SJSA1 (cell line): ENCODE results near the gene KCNC3. TPM values are rescaled to one million over a fixed set of nuclear protein-coding genes. Genes with fewer than 3 reads are reported as not detected.

Experiments used
- DNase-seq, 2 experiments: peaks; one replicate each; pipeline ENCODE4 v3.0.0-alpha.2; 2015 to 2020; ENCODE audit warnings: low spot score in 2 of 2, low read depth in 1 of 2
- H3K27ac ChIP-seq: fragments of 250-450 bp; sonication (Bioruptor Pico); 2 replicates; pipeline ENCODE4 v1.5.1; 2020; ENCODE audit warnings: mild to moderate bottlenecking, moderate library complexity
- H3K27me3 ChIP-seq: fragments of 250-450 bp; sonication (Bioruptor Pico); replicated peaks from 2 replicates; pipeline ENCODE4 v1.5.1; 2020; ENCODE audit warnings: mild to moderate bottlenecking, moderate library complexity
- H3K36me3 ChIP-seq: fragments of 250-450 bp; sonication (Bioruptor Pico); 2 replicates; pipeline ENCODE4 v1.5.1; 2020; ENCODE audit warnings: mild to moderate bottlenecking
- H3K4me1 ChIP-seq: fragments of 250-450 bp; sonication (Bioruptor Pico); replicated peaks from 2 replicates; pipeline ENCODE4 v1.6.1; 2021; ENCODE audit warnings: mild to moderate bottlenecking
- H3K4me3 ChIP-seq: fragments of 250-450 bp; sonication (Bioruptor Pico); 2 replicates; pipeline ENCODE4 v1.5.1; 2020; ENCODE audit warnings: mild to moderate bottlenecking
- H3K9me3 ChIP-seq: fragments of 250-450 bp; sonication (Bioruptor Pico); replicated peaks from 2 replicates; pipeline ENCODE4 v1.5.1; 2020; ENCODE audit warnings: mild to moderate bottlenecking
- total RNA-seq: library from RNA; depleted of rRNA; stranded (reverse); fragments of >200 nt; shearing (Covaris generic); gene quantifications from 2 replicates; pipeline ENCODE4 v1.2.3, GENCODE V29; 2014; rRNA removed

Gene KCNC3
- not detected in 2 replicates for total RNA-seq

DNA sequence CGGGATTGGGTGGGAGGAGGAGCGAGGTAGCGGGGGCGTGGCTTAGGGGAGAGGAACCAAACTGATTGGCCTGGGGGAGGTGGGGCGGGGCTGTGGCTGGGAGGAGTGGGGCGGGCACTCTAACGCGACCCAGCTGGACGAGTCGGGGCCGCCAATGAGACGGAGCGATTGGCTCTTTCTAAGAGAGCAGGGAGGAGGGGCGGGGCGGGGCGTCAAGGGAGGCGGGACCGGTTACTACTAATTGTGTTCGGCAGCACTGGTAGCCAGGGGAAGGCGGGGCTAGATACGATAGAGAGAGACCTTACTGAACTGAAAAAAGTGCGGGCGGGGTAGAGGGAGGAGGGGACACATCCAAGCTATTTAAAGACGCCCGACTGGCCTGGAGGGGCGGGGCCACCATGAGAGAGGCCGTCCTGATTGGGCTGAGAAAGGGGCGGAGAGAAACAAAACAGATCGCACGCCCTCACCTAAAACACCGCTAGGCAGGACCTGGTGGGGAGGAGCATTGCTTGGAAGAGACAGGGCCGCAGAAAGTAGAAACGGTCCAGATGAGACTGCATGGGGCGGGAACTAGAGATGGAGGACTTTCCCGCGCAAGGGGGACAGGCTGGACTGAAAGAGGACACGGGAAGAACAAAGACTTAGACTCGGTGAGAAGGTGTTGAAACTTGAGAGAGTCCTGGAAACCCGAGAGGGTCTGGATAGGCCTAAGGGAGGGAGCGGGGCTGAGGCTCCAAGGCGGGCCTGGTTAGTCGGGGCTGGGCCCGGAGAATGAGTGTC is at the start of gene KCNC3:
KCNC3 (minus strand) TSS at position 232 of the 780 bp plus-strand sequence. CDS start 295 bp downstream, outside the sequence.
- DNase-seq: peak in 1 of 2 experiments; percentile 74
- Histone ChIP-seq H3K9me3 (peaks cover 13% of the 10 kb centered on the region), H3K27me3 (peaks cover 68% of the 10 kb centered on the region), H3K4me3 (no peak within 1 kb of the TSS), H3K36me3 (no peaks in the 10 kb centered on the region), H3K27ac (no peak within 1 kb of the TSS), H3K4me1 (peaks cover 6% of the 10 kb centered on the region; the same call in 1 of the 2 replicates)

DNA sequence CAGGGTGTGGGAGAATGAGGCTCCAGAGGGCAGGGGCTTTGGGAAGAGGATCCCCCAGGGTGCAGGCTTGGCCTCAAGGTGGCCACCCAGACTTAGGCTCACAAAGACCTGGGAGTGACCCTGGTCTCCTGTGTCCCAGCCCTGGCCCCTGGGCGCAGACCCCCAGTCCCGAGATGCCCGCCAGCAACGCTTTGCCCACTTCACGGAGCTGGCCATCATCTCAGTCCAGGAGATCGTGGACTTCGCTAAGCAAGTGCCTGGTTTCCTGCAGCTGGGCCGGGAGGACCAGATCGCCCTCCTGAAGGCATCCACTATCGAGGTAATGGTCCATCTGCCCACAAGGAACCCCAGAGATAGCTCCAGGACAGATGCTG is 49.7 kb upstream of the KCNC3 start:
- H3K27me3 ChIP-seq: no peaks in the 10 kb centered on the region
- H3K4me3 ChIP-seq: no peak overlapping the region
- no peaks in the 10 kb centered on the region for H3K9me3 ChIP-seq
- 0 out of 2 replicates have a peak, but pooled peaks cover 3% of the 10 kb centered on the region for H3K4me1 ChIP-seq
- no peak overlapping the region for H3K27ac ChIP-seq
- H3K36me3 ChIP-seq: peaks cover 53% of the 10 kb centered on the region
- DNase-seq: no peak

DNA sequence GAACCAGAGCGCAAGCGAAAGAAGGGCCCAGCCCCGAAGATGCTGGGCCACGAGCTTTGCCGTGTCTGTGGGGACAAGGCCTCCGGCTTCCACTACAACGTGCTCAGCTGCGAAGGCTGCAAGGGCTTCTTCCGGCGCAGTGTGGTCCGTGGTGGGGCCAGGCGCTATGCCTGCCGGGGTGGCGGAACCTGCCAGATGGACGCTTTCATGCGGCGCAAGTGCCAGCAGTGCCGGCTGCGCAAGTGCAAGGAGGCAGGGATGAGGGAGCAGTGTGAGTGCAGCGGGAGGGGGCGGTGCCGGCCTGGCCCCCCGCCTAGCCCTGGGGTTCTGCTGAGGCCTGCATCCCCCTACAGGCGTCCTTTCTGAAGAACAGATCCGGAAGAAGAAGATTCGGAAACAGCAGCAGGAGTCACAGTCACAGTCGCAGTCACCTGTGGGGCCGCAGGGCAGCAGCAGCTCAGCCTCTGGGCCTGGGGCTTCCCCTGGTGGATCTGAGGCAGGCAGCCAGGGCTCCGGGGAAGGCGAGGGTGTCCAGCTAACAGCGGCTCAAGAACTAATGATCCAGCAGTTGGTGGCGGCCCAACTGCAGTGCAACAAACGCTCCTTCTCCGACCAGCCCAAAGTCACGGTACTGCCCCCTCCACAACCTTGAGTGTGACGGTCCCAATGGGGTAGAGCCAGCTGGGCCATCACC is 49.1 kb upstream of the KCNC3 start:
- Histone ChIP-seq H3K9me3 (no peaks in the 10 kb centered on the region), H3K4me1 (0 out of 2 replicates have a peak, but pooled peaks cover 3% of the 10 kb centered on the region), H3K27me3 (no peaks in the 10 kb centered on the region), H3K27ac (no peak overlapping the region), H3K4me3 (no peak overlapping the region), H3K36me3 (peaks cover 53% of the 10 kb centered on the region)
- no peak for DNase-seq

DNA sequence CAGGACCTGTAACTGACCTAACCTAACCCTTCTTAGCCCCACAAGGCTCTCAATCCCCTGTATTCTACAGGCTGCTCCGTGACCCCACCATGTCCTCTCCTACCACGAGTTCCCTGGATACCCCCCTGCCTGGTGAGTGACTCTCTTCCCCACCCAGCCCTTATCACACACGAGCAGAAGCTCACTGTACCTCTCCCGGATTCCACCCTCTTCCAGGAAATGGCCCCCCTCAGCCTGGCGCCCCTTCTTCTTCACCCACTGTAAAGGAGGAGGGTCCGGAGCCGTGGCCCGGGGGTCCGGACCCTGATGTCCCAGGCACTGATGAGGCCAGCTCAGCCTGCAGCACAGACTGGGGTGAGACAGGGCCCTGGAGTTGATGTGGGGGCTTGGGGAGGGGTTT is 48.3 kb upstream of the KCNC3 start:
- no peaks in the 10 kb centered on the region for H3K9me3 ChIP-seq
- no peak for DNase-seq
- H3K4me3 ChIP-seq: no peak overlapping the region
- H3K27ac ChIP-seq: no peak overlapping the region
- H3K36me3 ChIP-seq: peaks cover 50% of the 10 kb centered on the region
- no peaks in the 10 kb centered on the region for H3K27me3 ChIP-seq
- H3K4me1 ChIP-seq: 0 out of 2 replicates have a peak, but pooled peaks cover 3% of the 10 kb centered on the region

DNA sequence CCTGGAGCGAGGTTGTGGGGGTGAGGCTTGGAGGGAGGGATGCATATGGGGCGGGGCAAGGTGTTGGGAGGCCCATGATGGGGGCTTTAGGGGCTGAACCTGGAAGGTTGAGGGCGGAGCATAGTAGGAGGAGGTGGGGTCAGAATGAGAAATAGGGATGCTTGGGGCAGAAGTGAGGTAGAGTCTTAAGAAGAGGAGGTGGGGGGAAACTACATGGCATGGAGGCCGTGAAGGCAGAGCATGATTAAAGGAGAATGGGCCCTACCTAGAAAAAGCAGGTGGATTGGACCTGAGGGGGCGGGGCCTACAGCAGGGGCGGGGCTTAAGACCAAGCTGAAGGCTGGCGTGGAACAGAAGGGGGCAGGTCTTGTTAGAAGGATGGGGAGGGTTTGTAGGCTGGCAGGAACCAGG is 47.9 kb upstream of the KCNC3 start:
- H3K9me3 ChIP-seq: no peaks in the 10 kb centered on the region
- H3K36me3 ChIP-seq: peaks cover 45% of the 10 kb centered on the region
- no peak overlapping the region for H3K4me3 ChIP-seq
- 0 out of 2 replicates have a peak, but pooled peaks cover 3% of the 10 kb centered on the region for H3K4me1 ChIP-seq
- no peak for DNase-seq
- H3K27me3 ChIP-seq: no peaks in the 10 kb centered on the region
- H3K27ac ChIP-seq: no peak overlapping the region

DNA sequence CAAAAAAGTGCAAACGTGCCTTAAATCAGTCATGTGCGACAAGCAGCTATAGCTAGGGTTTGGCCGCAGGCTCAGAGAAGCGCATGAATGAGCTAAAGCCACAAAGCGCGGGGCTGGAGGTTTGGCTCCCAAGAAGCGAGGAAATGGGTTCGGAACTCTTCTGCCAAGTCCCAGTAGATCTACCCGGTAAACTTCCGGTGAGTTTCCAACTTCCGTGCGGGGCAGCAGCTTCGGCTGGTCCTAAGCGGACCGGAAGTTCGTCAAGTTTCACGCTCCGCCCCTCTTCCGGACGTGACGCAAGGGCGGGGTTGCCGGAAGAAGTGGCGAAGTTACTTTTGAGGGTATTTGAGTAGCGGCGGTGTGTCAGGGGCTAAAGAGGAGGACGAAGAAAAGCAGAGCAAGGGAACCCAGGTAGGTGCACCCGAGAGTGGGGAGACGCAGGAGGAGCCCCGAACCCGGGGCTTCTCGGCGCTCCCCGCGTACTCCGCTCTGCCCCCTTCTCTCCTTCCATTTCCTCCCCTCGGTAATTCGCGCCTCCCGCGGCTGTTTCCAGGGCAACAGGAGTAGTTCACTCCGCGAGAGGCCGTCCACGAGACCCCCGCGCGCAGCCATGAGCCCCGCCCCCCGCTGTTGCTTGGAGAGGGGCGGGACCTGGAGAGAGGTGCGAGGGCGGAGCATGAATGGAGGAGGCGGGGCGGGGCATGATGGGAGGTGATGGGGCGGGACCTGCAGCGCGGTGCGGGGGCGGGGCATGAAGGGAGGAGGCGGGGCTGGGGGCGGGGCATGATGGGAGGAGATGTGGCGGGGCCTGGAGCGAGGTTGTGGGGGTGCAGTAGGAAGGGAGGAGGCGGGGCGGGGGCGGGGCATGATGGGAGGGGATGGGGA is 47.2 kb upstream of the KCNC3 start, which contains the start of gene NR1H2:
NR1H2 (plus strand) TSS at position 292 of the 885 bp plus-strand sequence. CDS start 1,149 bp downstream, outside the sequence.
- Histone ChIP-seq H3K4me1 (0 out of 2 replicates have a peak, but pooled peaks cover 3% of the 10 kb centered on the region), H3K4me3 (peak within 1 kb of the TSS; percentile 79), H3K27me3 (no peaks in the 10 kb centered on the region), H3K27ac (peak within 1 kb of the TSS; percentile 96), H3K9me3 (no peaks in the 10 kb centered on the region), H3K36me3 (peaks cover 41% of the 10 kb centered on the region)
- peak; percentile 95 to 96 for DNase-seq

DNA sequence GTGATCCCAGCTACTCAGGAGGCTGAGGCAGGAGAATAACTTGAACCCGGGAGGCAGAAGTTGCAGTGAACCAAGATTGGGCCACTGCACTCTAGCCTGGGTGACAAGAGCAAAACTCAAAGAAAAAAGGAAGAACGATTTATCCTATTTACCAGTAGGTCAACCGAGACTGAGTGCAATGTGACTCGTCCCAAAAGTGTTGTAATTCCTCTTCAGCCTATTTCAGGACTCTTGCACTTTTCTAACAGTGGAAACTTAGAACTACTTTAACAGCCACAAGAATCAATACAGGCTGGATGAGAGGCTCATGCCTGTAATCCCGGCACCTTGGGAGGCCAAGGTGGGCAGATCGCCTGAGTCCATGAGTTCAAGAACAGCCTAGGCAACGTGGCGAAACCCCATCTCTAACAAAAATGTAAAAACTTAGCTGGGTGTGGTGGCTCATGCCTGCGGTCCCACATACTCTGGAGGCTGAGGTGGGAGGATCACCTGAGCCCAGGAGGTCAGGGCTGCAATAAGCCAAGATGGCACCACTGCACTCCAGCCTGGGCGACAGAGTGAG is 42.8 kb upstream of the KCNC3 start:
- no peaks in the 10 kb centered on the region for H3K9me3 ChIP-seq
- no peak overlapping the region for H3K4me3 ChIP-seq
- peaks cover 13% of the 10 kb centered on the region for H3K4me1 ChIP-seq
- no peak for DNase-seq
- no peaks in the 10 kb centered on the region for H3K27me3 ChIP-seq
- no peak overlapping the region for H3K27ac ChIP-seq
- H3K36me3 ChIP-seq: peaks cover 3% of the 10 kb centered on the region; the same call in 1 of the 2 replicates

DNA sequence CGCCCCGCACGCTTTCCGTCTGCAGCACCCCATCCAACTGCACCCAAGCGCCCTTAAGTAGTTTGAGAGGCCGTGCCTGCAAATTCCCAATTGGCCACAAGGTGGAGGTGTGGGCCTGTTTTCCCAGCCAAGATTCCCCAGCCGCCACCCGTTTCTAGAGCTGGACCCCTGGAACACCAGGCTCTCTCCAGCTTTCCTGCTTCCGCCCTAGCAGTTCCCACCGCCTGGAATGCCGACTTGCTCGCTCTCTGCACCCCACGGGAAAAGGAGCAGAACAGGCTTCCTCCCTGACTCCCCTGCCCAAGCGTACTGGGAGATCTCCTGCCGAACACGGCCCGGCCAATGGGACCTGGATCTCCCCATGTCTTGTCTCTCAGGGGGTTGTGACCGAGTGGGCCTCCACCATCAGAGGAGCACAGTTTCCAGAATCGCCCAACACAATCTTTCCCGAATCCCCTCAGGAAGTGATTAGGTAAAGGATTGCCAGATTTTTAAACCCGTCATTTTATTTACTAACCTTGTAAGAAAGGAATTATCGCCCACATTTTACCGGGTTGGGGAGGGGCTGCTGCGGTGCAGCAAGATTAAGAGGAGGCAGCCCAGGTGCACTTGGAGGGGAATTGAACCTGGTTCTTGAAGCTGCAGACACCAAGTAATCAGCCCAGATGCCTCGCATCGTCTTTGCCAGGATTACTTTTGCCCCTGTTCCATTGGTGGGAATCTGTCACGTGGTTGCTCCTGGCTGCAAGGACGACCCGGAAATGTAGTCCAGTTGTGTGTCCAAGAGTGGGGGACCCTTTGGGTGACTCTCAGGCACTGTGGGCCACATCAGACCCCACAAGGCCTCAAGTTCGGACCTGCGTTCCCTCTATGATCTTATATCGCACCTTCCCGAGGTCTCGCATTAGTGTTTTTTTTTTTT is 39.7 kb upstream of the KCNC3 start:
- peak; percentile 75 to 82 for DNase-seq
- H3K4me1 ChIP-seq: peaks cover 10% of the 10 kb centered on the region
- H3K27me3 ChIP-seq: no peaks in the 10 kb centered on the region
- H3K27ac ChIP-seq: no peak overlapping the region
- peak overlapping the region; percentile 42 for H3K4me3 ChIP-seq
- H3K9me3 ChIP-seq: no peaks in the 10 kb centered on the region
- no peaks in the 10 kb centered on the region for H3K36me3 ChIP-seq

DNA sequence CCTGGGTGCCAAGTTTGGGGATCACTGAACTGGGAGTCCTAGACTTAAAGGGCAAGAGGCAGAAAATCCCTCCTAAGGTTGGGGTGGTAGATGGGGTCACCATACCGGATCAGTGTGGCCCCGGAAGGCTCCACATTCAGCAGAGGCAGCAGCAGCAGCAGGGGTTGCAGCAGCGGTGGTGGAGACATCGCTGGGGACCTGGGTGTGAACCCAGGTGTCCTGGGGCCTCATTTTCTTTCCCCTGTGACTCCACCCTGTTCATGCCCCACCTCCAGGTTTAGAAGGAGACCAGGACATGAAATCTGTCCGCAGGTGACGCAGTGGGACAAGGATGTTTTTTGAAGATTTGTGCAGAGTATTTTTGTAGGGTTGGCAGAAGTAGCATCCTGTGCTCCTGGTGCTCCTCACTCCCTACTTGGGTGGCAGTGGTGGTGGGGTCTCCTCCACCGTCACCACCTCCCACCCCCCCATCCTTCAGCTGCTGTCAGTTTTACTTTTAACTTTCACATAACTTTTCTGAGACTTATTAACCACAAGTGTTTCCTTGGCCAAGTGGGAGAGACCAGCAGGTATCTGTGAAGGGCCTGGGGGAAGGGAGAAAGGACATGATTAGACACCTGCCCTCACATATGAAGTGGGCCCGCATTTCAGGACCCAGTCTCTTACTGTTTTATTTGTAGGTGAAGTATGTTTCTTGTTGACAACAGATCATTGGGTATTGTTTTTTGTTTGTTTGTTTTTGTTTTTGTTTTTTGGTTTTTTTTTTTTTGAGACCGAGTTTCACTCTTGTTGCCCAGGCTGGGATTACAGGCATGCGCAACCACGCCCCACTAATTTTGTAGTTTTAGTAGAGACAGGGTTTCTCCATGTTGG is 36.5 kb upstream of the KCNC3 start, which contains the start of gene NAPSA:
NAPSA (minus strand) TSS at position 206 of the 873 bp plus-strand sequence; CDS start at position 188, 18 bp downstream.
- Histone ChIP-seq H3K36me3 (no peaks in the 10 kb centered on the region), H3K9me3 (no peaks in the 10 kb centered on the region), H3K4me3 (no peak within 1 kb of the TSS), H3K4me1 (peaks cover 10% of the 10 kb centered on the region), H3K27ac (no peak within 1 kb of the TSS), H3K27me3 (no peaks in the 10 kb centered on the region)
- no peak for DNase-seq

DNA sequence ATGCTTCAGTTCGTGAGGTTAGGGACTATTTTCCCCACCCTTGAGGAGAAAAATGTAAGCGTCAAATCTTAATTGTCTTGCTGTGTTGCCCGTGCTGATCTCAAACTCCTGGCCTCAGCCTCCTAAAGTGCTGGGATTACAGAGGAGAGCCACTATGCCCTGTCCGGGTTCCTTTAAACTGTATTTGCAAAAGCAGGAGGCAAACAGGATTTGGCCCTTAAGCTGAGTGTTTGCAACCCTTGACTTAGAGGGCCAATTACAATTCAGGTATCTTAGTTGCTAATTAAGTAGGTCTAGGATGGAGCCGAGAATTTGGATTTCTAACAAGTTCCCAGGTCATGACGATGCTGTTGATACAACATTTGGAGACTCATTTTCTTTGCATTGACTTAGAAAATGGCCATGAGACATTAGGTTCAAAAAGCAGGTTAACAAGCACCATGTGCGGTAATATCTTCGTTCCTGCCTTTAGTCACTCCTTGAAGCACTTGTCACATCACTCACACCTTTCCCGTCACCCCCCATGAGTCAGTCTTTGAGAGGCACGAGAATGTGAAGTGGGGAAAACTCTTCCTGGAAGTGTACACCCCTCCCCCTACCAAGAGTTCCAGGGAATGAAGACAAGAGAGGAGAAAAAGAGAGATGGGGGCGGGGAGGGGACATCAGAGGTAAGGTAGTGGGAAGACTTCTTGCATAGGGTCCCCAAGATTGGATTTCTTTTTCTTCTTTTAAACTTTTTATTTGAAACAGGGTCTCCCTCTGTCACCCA is 33.7 kb upstream of the KCNC3 start:
- no peaks in the 10 kb centered on the region; the same call in 1 of the 2 replicates for H3K27me3 ChIP-seq

DNA sequence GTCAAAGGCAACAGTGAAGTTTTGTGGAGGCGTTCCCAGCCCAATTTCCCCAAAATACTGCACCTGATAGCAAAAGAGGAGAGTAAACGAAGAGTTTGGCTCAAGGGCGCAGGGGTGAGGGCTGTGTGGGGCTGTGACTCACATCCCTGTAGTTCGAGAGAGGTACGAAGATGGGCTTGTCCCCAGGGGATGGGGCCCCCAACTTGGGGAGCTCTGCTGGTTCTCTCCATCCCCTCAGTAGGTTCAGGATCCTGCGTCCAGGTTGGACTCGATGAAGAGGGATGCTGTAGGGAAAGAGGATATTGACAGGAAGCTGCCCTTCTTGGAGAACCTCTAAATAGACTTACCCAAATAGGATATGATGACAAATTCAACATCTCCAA is 32.8 kb upstream of the KCNC3 start:
- no peak overlapping the region for H3K4me3 ChIP-seq
- no peaks in the 10 kb centered on the region for H3K4me1 ChIP-seq
- H3K9me3 ChIP-seq: no peaks in the 10 kb centered on the region; the same call in 1 of the 2 replicates
- no peak overlapping the region for H3K27ac ChIP-seq
- no peak for DNase-seq
- H3K36me3 ChIP-seq: no peaks in the 10 kb centered on the region
- H3K27me3 ChIP-seq: no peaks in the 10 kb centered on the region; the same call in 1 of the 2 replicates

More for the DNA sequence above, 33.7 kb upstream of the KCNC3 start:
- Histone ChIP-seq H3K27ac (no peak overlapping the region), H3K4me1 (no peaks in the 10 kb centered on the region), H3K9me3 (no peaks in the 10 kb centered on the region; the same call in 1 of the 2 replicates), H3K36me3 (no peaks in the 10 kb centered on the region), H3K4me3 (no peak overlapping the region)
- DNase-seq: no peak
